Measurements from ENCODE around the gene MAOA. TPM values are rescaled to one million over a fixed set of nuclear protein-coding genes. Genes with fewer than 3 reads are reported as not detected.

The MAOA gene
- total RNA-seq, 1 donor from 2014 or later: 68.9 TPM

DNA sequence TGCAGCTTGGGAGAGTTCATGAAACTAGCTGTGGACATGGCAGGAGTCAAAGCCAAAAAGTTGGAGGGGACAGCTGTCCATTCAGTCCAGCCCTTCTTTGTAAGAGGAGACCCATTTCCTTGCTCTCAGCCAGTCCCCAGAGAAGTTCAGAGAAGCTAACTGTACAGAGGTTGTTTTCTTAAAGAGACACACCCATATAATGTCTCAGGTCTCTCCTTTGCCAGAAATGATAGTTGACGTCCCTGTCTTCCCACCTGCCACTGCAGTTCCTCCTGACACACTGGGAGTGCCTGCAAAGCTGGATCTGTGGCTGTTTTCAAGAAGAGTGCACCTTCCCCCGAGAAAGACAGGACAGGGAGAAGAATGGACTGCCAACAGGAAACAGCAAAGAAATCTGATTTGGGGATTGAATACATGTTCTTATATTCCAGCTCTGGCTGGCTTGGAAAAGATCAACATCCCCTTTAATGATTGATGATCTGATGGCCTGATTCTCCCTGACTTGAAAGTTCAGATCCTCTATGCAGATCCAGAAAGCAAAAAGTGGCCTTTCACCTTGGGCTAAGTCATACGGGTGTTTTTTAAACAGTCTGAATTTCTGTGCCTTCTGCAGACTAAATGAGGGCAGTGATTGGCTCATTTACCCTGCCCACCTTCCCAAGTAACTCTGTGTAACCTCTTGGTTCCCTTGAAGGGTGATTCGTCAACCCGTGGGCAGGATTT lies 87.2 kb downstream of the MAOA start:
- intact Hi-C loops (cut with DNase I): loop anchor here (5.0 kb wide), 1 partner anchor 86 kb away; the partner anchor contains the start of gene MAOA
- DNase-seq (ENCODE audit: low spot score): no peak

DNA sequence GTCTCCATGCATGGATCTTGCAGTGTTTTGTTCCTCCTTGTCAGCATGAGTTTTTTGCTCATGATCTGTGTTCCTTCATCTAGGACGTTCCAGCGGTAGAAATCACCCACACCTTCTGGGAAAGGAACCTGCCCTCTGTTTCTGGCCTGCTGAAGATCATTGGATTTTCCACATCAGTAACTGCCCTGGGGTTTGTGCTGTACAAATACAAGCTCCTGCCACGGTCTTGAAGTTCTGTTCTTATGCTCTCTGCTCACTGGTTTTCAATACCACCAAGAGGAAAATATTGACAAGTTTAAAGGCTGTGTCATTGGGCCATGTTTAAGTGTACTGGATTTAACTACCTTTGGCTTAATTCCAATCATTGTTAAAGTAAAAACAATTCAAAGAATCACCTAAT lies 88.2 kb downstream of the MAOA start:
- intact Hi-C loops (cut with DNase I): loop anchor here (5.0 kb wide), 1 partner anchor 87 kb away; the partner anchor contains the start of gene MAOA
- DNase-seq (ENCODE audit: low spot score): no peak

DNA sequence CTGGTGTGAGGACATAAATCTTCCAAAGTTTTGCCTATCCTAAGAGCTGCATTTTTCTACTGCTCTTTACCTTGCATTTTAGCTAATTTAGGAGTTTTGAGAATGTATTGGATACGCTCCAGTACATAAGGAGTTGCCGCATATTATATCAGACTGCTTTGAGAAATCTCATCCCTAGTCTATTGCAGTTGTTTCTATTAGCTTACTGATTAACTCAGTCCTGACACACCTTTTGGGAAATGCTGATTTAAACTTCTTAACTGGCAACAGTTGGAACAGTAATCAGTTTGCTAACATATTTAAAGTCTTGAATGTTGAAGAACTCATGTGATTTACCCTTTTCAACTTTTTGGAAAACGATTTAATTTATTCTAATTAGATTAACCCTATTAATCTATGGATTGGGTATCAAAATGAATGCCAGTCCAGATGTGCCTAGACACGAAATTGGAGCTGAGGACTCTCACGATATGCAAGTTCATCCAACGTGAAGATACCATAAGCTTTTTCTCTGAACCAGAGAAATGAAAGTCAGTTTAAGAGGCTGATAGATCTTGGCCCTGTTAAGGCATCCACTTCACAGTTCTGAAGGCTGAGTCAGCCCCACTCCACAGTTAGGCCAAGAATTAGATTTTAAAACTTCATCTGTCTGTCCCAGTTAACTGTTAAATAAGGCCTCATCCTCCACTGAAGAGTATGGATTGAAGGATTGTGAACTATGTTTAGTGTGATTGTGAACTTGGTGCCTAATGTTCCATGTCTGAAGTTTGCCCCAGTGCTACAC lies 90.0 kb downstream of the MAOA start:
- no peak for DNase-seq (ENCODE audit: low spot score)
- intact Hi-C loops (cut with DNase I): no loop called here

DNA sequence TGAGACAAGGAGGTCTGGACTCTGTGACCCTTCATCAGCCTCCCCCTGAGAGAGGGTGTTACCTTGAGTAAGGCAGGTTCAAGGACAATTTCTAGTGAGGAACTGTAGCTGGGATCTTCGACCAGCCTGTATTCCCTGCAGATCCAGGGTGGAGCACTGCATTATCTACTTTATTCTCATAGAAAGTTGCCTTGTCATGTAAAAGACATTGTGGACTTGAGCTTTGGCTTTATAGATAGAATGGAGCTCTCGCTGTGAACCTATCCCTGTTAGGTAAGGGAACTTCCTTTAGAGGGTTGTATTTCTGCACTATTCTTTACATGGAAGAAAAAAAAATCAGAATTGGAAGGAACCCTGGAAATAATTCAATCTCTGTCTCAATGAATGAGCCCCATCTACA lies 91.4 kb downstream of the MAOA start:
- DNase-seq (ENCODE audit: low spot score): no peak
- intact Hi-C loops (cut with DNase I): no loop called here

DNA sequence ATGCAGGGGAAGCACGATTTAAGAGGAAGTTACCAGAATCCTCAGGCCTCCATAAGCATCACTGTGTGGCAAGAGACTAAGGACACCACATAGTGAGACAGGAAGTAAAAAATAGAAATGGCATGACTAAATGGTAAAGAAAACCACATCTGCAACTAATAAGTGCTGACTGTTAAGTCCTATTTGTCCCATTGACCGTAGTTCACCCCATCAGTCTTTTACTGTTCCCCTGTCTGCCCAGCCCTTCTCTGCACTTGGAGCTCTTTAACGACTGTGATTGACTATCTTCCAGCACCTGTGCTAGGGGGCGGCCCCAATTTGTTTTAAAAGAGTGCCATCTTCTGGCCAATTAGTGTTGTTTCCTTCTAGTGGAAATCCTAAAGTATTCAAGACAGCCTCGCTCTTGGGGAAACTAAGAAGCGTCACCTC lies 94.2 kb downstream of the MAOA start:
- DNase-seq (ENCODE audit: low spot score): no peak
- intact Hi-C loops (cut with DNase I): no loop called here

DNA sequence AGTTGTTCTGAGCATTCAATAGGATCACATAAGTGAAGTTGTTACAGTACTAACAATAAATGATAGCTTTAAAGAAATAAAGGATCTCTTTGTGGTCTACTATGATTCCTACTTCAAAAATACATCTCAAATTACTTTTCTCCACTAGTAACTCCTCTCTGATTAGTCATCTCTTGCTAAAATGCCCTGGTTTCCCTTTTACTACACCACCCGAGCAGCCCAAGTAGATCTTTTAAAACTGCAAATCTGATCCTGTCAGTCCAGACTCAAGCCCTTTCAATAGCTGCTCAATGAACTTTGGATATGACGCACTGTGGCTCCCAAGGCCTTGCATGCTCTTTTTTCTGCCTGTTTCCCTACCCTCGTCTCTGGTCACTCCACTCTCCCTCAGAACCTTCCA lies 97.5 kb downstream of the MAOA start:
- intact Hi-C loops (cut with DNase I): no loop called here
- no peak for DNase-seq (ENCODE audit: low spot score)

DNA sequence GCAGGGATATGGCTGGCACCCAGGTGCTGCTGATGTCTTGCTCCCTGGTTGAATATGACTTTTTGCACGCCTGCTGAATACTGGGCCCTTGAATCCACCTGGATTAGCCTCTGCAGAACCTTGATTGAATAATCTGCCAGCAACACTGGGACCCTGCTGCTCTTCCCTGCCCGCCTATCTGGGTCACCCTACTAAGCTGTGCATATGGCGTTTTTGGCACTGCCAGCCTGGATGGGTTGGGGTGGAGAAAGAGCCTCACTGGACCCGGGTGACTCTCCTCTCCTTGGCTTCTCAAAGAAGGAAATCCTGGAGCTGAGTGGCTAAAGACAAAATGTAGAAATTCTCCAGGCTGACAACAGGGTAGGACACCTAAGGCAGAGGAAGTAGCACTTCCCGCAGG lies 100.0 kb downstream of the MAOA start:
- intact Hi-C loops (cut with DNase I): no loop called here
- no peak for DNase-seq (ENCODE audit: low spot score)

DNA sequence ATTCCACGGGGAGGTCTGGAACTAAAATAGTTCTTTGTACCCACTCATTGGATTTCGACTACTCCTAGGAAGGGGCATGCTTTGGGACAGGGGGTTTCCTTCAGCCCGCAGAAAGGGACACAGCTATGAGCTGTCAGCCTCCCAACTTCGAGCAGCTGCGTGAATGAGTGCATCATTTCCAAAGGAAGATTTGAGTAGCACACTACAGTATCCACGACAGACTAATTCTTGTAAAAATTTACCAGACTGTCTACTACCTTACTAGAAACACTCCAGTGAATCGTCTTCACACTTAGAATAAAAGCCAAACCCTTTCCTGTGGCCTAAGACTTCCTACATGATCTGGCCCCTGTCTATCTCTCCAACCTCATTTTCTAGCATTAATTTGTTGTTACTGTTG lies 101.9 kb downstream of the MAOA start:
- DNase-seq (ENCODE audit: low spot score): no peak
- intact Hi-C loops (cut with DNase I): no loop called here

DNA sequence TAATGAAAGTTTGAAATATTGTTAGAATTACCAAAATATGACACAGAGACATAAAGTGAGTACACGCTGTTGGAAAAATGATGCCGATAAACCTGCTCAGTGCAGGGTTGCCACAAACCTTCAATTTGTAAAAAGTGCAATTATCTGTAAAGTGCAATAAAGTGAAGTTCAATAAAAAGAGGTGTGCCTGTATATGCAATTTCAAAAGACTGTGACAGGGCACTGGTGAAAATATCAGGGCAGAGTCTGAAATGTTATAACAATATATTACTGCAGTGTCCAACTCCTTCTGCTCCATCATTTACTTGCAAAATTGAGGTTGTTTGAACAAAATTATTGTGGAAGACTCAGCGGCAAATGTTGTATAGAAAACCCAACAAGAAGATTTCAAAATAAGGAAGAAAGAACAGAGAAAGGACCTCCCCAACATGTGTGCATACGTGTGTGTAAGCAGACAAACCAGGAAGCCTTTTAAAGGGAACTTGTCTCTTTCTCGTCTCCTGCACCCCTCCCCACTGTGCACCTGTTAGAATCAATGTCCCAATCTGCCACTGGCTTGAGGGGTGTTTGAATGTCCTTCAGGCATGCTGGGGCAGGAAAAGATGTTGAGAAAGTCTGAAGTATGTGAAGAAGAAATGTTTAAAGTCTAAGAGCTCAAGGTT lies 130.0 kb downstream of the MAOA start:
- intact Hi-C loops (cut with DNase I): no loop called here
- DNase-seq (ENCODE audit: low spot score): no peak

Other genes starting within 250 kb of the MAOA start
- gene MAOB, start 226.2 kb downstream of the MAOA start, total RNA-seq: 111 TPM

Data from cardiac septum (tissue), 1 donor.